Measurements from ENCODE around the gene EGFR.

- TF ChIP-seq GABPA (IDR thresholded peaks at IDR 0.05; ENCODE audit: low read depth) = no peak
- TF ChIP-seq NFIC (IDR thresholded peaks at IDR 0.05; ENCODE audit: borderline replicate concordance) = no peak
- TF ChIP-seq CTCF (IDR thresholded peaks at IDR 0.05) = no peak
- TF ChIP-seq POLR2AphosphoS5 (IDR thresholded peaks at IDR 0.05; ENCODE audit: low read depth, low read length) = no peak
- TF ChIP-seq FOXJ3 (CRISPR knock-in tag; IDR thresholded peaks at IDR 0.05) = no peak
- no peak for TF ChIP-seq TAF1 (IDR thresholded peaks at IDR 0.05; ENCODE audit: borderline replicate concordance, low read depth, low read length)
- no peak for TF ChIP-seq MAX (IDR thresholded peaks at IDR 0.05; ENCODE audit: low read depth)
- TF ChIP-seq MXI1 (IDR thresholded peaks at IDR 0.05; ENCODE audit: low read depth, low read length) = no peak
- TF ChIP-seq RFX5 (IDR thresholded peaks at IDR 0.05; ENCODE audit: low read length) = no peak
- TF ChIP-seq, protein P1, sequence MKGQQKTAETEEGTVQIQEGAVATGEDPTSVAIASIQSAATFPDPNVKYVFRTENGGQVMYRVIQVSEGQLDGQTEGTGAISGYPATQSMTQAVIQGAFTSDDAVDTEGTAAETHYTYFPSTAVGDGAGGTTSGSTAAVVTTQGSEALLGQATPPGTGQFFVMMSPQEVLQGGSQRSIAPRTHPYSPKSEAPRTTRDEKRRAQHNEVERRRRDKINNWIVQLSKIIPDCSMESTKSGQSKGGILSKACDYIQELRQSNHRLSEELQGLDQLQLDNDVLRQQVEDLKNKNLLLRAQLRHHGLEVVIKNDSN (IDR thresholded peaks at IDR 0.05; ENCODE audit: borderline replicate concordance, low read depth) = no peak
- no peak for TF ChIP-seq EZH2phosphoT487 (IDR thresholded peaks at IDR 0.05; ENCODE audit: borderline replicate concordance, low read depth)
Observed at GRCh38 chr7:55048221-55048859, 29.5 kb downstream of the EGFR start.

Measured in SK-N-SH (cell line).